Retina (tissue), 1 donor: ENCODE results near the gene HDAC4.
A peak's percentile ranks its signal among the peaks of the same experiment; 100 is the strongest.

Experiments
- DNase-seq: peaks from one replicate; pipeline ENCODE4 v3.0.0-alpha.2; 2016

Gene HDAC4

DNA sequence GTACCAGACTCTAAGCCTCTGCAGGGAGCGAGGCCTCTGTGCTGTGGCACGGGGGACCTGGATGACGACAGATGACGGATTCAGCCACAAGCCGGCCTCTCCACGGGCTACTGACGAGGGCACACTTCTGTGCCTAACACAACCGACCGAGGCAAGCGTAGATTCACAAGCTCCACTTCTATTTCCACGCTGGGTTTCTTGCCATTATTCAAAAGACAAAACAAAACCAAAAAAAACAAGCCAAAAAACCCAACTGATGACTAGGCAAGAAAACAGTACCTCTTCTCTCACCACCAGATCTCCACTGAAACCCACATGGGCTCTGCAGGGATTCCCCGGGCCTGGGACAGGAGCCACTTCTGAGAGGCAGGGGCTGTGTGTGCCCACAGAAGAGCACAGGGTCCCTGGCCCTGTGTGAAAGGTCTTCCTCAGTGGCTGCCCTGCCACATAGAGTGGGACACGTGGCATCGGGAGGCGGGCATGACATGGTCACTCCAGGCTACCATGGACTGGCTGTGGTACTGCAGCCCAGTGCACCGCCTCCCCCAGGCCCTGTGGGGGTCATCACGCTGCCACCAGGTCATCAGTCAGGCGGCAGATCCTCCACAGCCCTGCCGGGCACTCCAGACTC is 254.7 kb downstream of the HDAC4 start:
- no peak for DNase-seq

DNA sequence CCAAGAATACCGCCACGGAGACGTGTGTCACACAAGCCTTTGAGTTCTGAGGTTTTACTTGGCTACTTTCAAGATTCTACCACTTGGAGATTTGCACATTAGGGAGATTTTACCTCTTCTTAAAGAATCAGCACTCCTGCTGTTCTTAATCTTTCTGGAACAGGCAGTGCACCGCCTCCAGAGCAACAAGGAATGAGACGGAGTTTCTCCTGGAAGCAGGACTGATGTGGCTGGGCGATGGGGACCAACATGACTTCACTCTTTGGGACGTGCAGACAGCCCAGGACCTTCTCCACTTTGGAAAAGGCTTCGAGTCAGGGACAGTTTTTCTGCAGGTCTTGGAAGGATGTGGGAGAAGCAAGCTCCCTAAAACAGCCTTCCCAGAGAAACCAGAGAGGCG is 255.2 kb downstream of the HDAC4 start:
- no peak for DNase-seq

DNA sequence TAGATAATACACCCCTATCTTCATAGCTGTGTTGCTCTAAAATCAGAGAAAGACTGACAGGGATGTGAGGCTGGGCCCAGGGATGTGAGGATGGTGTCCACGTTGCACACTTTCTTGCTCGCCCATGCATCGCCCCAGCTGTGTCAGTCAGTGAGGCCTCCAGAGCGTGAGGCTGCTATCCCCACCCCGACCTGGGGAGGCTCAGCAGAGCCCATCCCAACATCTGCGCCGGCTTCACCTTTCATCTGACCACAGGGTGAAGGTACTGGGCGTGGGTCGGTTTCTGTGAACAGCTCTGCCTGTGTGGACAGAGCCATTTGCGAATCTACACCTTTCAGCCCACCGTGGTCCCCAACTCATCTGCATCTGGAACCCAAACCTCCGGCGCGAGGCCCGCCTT is 255.7 kb downstream of the HDAC4 start:
- no peak for DNase-seq

DNA sequence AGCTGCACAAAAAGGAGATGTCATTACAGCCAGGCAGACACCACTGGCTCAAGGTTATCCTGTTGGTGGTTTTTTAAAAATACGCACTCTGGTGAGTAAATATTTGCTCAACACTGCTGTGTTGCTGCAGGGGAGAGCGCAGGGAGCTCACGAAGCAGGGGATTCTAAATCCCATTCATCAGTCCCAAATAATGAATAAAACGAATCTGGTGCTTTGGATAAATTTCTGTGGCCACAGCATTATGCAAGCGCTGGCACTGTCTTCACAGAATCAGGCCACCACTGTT is 256.2 kb downstream of the HDAC4 start:
- no peak for DNase-seq

DNA sequence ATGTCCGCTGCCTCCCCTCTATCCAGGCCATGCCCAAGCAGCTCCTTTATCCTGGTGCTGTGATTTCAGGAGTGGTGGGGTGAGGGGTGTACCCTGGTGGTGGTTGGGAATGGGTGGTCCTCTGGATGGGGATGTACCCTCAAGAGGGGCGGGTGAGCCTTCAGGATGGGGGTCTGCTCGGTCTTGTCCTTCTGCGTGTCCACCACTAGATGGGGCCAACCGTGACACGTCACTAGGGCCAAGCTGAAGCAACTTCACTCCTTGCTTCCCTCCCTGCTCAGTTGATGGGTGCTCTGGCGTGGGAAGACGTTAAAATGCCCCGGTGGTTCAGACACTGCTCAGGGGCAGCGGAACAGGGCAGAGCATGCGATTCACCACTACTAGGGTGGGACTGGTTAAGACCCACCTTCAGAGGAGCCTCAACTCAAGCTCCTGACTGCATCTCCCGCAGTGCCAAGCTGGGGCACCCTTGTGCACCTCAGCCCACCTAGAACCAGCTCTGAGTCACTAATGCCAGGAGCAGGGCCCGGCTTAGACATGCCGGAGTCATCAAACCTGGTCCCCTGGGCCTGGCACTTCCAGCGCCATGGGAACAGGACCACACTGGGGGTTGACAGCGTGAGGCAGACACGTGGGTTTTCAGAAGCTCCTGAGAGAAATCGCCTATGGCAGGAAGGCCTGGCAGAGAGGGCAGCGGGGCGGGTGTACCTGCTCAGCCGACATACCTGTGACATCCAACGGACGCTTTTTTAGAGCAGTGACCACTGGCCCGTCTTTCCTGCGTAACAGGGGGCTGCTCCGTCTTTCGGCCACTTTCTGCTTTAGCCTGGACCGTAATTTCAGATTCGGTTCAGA is 256.7 kb downstream of the HDAC4 start:
- DNase-seq, result peak; percentile 68

DNA sequence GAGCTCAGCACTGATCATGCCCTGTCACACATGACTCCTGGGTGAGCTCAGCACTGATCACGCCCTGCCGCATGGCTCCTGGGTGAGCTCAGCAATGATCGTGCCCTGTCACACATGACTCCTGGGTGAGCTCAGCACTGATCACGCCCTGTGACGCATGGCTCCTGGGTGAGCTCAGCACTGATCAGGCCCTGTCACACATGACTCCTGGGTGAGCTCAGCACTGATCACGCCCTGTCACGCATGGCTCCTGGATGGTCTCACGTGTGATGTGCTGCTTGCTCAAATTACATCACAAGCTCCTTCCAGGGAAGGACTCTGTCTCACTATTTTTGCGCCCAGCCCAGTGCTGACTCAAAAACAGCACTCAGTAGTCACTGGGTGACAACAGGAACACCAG is 258.0 kb downstream of the HDAC4 start:
- no peak for DNase-seq

DNA sequence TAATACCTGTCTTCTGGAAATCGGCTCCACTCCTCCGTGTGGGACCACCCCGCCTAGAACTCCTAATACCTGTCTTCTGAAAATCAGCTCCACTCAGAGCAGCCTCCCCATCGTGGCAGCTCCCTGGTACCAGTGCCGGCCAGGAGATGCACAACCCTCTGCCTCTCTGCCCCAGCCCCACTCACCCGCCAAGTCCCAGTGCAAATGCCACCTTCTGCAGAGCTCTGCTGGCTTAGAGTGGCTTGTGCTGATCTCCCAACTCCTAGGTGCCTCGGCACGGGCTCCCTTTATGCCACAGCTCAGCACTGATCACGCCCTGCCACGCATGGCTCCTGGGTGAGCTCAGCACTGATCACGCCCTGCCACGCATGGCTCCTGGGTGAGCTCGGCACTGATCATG is 258.5 kb downstream of the HDAC4 start:
- DNase-seq, result no peak

DNA sequence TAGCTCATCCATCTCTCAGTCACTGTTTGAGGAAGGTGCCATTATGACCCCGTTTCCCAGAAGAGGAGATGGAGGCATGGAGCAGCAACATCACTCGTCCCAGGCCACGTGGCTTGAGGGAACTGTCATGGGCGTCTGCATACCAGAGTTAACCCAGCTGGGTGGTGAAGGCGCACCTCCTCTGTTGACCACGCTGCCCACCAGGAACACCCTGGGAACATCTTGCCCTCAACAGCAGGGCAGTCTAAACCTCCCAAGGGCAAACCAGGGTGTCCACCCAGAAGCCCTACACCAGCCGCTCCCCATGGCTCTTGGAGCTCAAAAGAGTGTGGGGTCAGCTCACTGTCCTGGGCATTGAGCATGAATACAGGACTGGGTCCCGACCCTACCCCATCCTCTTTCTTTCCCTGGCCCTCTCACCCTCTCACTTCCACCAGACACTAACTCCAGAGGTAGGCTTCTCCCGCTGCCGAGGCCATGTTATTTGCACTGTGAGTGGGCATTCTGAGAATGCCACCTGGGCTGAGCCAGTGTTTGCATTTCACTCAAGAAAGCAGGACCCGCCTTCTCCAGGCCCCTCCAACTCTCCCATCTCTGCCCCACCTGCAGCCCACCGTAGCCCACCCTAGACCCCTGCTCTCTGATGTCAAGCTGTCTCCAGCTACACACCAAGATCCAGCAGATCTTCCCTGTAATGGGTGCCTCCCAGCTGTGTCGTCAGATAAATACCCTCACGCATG is 259.6 kb downstream of the HDAC4 start:
- no peak for DNase-seq

DNA sequence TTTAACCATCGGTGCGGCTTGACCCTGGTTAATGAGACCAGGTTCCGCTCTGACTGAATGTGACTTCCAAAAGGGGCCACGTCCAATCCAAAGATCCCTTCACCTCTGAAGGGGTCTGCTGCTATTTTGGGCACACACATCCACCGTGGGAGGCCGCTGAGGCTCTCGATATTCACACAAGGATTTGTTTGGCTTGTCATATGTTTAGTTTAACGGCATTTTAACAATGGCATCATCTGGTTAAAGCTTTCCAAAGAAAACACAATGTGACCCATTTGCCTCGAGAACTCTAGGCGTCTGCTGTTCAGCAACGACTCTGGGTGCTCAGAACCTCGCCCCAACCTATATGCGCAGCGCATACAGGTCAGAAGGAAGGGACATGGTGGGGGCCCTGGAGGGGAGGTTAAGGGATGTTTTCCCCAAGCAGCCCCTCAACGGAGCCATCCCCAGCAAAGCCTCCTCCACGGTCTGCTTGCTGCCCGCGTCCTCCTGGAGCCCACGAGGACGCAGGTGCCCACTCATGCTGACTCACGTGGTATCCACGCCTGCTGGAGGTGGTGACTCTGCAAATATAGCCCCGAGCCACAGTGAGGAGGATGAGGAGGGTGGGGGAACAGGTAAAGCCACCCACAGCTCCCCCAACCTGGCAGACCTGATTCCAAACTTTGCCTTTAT is 260.3 kb downstream of the HDAC4 start:
- DNase-seq, result no peak

DNA sequence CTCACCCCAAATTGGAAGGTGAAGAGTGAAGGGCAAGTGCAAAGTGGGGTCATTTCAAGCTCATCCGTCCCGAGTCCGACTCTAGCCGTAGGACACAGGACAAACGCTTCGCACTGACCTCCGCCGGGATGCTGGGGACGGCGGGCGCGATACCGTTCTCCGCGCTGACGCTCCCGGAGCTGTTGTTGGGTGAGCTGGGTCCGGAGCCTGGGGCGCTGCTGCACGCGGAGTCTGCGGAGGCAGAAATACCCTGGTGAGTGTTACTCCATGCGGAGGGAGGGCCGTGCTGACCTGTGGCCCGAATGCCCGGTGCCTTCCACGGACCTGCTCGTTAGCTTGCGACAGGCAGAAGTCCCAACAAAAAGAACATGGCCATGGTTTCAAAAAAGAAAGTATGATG is 261.3 kb downstream of the HDAC4 start:
- no peak for DNase-seq

DNA sequence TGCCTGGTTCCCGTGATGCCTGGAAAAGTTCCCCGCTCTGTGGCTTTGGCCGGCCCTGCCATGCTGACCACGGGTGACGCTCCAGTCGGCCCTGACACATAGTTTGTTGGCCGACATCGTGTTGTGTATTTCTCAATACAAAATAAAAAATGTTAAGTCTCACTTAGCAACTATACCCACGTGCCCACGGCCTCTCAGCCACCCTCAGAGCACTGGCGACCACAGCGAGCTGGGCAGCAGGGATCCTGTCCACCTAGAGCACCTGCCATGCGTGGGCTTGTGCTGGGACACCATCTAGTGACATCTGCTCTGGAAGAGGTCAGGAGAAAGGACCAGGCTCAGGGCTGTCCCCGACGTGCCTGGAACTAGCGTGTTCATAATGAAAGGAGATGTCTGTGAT is 261.7 kb downstream of the HDAC4 start:
- DNase-seq, result no peak

DNA sequence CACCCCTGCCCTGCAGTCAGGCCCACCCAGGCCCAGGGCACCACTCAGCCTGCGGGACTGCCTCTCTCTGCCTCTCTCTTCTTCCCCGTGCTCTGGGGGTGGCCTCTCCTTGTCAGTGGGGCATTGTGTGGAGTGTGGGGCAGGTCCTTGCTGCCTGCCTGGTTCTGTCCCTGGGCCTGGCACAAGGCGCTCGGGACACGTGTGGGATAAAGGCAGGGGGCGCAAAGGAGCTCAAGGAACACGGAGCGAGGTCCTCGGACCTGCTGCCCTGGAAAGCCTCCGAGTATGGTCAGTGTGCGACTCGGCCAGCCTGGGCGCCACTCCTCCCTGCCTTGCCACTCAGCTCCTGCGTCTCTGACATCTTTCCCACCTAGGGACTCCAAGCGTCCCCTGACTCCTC is 262.2 kb downstream of the HDAC4 start:
- DNase-seq, result no peak

DNA sequence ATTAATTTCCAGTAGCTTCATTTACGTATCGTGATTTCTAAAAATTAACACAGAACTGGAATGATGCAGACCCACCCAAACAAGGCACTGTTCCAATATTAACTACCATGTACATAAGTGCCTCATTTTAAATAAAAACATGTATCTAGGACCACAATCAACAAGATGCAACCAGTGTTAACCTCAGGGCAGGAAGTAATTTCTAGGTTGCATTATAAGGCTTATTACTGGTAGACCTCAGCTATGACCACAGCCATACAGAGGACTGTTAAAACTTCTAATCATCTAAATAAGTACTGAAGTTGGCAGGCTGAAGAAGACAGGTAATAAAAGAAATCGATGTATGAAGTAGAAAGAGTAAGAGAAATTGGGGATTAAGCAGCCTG is 262.9 kb downstream of the HDAC4 start:
- DNase-seq, result no peak

DNA sequence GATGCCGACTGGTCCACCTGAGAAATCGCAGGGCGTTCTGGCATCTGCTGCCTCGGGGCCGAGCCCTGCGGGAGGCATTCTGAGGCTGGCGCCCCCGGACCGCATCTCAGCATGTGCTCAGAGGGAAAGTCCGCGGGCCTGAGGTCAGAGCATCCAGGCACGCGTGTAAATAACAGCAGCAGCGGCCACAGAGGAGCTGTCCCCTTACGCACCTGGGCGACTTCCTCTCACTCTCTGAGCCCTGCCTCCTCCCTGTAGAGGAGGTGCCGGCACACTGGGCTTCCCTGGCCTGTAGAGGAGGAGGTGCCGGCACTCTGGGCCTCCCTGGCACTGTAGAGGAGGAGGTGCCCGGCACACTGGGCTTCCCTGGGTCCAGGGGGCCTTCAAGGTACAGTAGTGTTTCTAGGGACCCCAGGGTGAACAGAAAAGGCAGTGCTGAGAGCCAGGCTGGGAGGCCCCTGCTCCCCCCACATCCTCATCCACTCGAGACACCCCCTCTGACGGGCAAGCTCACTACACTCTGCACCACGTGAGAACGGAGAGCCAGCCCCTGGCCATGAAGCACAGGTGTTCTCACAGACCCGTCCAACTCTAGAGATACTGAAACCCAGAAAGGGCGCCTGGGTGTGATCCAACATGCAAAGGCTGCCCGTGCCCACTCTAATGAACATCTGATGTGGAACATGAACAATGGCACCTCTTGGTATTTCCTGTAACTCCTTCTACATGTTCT is 263.5 kb downstream of the HDAC4 start:
- no peak for DNase-seq

DNA sequence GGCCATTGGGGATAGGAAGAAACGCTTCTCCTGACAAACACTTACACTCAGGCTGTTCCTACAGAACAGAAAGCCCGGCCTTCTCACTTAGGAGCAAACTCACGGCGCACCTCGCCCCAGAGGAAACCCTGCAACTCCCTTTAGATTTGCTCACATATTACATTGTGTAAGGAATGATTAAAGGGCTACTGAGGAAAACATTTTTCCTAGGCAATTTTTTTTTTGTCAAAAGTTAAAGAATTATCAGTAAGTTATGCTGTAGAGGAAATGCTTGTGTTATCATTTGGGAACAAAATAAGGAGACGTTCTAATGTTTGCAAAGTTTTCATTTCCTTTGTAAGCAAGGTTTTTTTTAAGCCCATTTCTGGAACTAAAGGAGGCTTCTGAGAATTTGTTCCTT is 264.1 kb downstream of the HDAC4 start:
- no peak for DNase-seq

DNA sequence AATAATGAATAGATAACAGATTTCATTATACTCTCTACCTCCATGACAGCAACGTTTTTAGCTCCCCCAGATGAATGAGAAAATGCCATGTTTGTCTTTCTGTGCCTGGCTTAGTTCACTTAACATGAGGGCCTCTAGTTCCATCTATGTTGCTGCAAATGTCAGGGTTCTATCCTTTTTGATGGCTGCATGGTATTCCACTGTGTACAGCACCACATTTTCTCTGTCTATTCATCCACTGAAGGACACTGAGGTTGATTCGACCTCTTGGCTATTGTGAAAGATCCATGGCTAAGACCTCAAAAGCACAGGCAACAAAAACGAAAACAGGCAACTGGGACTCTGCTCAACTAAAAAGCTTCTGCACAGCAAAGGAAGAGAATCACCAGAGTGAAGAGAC is 264.6 kb downstream of the HDAC4 start:
- DNase-seq, result no peak

DNA sequence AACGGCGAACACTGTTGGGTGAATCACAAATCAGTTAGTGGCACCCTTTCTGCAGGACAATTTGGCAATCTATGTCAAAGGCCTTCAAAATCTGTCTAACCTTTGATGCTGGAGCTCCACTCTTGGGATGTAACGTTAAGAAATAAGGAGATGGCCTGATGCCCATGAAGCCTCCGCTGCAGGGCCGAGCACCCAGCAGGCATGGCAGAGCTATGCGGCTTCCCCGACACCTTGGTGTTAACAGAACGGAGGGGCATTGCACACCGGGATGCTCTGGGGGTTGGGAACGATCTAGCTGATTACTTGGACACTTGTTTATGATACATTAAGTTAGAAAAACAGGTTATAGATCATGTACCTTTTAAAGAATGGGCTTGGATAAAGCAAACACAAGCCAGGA is 265.3 kb downstream of the HDAC4 start:
- no peak for DNase-seq

DNA sequence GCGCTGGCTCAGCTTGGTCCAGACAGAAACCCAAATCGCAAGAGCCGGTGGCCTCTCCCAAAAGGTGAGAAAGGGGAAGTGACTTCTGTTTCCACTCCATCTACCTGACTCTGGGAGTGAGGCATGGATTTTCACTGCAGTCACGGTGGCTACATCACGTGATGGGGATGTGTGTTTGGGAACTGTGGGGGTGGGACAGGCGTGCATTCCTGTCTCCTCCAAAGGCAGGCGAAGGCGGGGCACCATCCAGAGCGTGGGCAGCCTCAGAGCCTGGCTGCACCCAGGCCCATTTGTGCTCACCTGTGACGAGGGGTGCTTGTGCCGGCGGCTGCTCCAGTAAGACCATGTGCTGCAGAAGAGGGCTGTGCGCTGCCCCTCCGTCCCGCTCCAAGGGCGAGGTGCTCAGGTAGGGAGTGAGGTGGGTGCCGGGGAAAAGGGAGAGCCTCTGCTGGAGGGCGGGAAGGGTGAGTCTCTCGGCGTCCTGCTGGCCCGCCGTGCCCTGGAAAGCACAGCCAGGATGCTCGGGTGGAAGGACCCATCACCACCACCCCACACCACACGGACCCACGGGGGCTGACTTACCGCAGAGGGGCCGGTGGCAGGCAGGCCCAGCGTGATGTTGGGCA is 266.8 kb downstream of the HDAC4 start:
- DNase-seq, result no peak

DNA sequence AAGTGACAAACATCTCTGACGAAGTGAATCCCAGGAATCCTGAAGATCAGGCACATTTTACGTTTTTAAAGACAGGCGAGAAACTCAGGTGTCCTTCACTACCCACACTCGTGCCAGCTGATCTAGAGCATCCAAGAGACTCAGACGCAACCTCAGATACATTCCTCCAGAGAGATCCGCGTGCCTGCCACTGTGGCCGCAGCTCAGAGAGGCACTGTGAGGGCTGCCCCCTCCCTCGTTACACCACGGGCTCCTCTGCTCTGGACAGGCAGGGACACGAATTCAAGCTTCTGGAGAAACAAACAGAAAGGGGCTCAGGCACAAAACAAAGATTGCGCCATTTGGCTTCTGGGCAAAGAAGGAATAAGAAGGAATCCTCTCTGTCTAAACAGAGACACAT is 268.0 kb downstream of the HDAC4 start:
- DNase-seq, result no peak

DNA sequence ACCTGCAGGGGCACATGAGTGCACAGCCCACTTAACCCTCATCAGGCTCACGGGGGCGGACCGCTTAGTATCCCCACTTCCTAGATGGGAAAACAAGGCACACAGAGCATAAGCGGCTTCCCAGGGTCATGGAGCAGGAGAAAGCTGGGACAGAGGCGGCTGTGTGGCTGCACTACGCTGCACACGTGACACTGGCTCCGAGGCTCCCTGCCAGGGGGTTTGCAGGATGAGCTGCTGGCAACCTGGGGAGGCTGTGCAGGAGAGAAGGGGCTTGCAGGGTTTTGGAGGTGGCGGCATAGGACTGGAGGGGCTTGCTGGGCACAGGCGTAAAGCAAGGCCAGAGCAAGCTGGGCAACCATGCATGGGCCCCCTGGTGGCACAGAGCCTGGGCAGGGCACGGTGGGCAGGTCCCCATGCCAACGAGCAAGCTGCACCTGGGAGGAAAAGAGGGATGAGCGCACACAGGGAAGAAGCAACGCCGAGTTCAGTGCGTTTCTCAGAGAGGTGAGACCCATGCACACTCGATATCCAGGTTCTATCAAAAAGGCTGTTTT is 268.6 kb downstream of the HDAC4 start:
- DNase-seq, result no peak

DNA sequence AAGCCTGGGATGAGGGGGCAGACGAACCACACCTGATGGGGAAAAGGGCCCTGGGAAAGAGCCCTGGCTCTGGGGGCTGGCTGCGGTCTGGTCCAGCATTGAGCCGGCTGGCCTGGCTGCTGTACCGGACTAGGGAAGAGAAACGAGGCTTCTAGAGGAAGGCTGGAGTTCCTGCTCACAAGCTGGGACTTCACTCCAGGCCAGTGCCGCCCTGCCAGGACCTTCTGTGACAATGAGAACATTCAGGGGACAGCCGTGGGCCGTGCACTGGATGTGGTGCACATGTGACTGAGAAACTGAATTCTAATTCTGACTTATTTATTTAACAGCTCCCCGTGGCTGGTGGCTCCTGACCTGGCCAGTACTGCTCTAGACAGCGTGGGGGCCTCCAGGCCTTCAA is 269.3 kb downstream of the HDAC4 start:
- DNase-seq, result no peak

DNA sequence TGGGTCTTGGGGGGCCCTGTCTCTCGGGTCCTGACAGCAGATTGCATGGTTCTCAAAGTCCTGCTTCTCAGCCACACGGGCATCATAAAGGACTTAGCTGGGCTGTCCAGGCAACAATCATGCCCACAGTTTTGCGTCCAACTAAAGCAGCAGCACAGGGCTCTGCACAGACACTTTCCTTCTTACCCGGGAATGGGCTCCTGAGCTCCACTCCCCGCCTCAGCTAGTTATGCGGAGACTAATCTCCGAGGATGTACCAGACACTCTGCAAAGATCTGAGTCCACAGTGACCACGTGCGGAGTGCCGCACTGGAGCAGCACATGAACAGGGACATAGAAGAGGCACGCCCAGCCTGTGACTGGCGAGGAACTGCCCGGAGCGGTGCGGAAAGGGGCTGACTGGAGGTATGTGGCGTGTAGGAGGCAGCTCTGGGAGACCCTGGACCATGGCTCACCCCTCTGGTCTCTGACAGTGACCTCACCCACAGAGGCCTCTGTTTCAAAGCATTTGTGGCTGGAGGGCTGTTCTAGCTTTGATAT is 270.0 kb downstream of the HDAC4 start:
- no peak for DNase-seq
